ENCODE measurements around the gene NAXE.

- TF ChIP-seq CTCF (IDR thresholded peaks at IDR 0.05; ENCODE audit: poor library complexity) (no peak), EZH2 (IDR thresholded peaks at IDR 0.05; ENCODE audit: borderline replicate concordance) (no peak)
Measured at GRCh38 chr1:156551066-156551643, 40.4 kb upstream of the NAXE start.
